Vagina (tissue), 2 donors: ENCODE results near the gene LIPG. TPM values are rescaled to one million over a fixed set of nuclear protein-coding genes. Genes with fewer than 3 reads are reported as not detected.

Source experiments
- DNase-seq, 2 donors: peaks; one replicate each; pipeline ENCODE4 v3.0.0-alpha.2; 2017; ENCODE audit errors: extremely low spot score in 2 of 2
- H3K27ac ChIP-seq: fragments of 200-600 bp; sonication (generic); one replicate; pipeline ENCODE4 v1.5.1; 2019
- H3K27me3 ChIP-seq: fragments of 200-600 bp; sonication (generic); one replicate; pipeline ENCODE4 v1.5.1; 2019
- H3K36me3 ChIP-seq, 2 donors: fragments of 200-600 bp; sonication (generic); one replicate each; pipeline ENCODE4 v1.5.1; 2017 to 2019
- H3K4me1 ChIP-seq: fragments of 200-600 bp; sonication (generic); one replicate; pipeline ENCODE4 v1.5.1; 2019
- H3K4me3 ChIP-seq, 2 donors: fragments of 200-600 bp; sonication (generic); 1 replicate in 1 of 2; 2 replicates in 1 of 2; pipeline ENCODE4 v1.5.1; 2016 to 2019
- H3K9me3 ChIP-seq: fragments of 200-600 bp; sonication (generic); one replicate; pipeline ENCODE4 v1.5.1; 2019
- POLR2A ChIP-seq, 2 donors: fragments of 450-650 bp; IDR thresholded peaks; one replicate each; pipeline ENCODE4 v1.6.1; 2017; ENCODE audit warnings: antibody characterized with exemption in 2 of 2, mild to moderate bottlenecking in 2 of 2, moderate library complexity in 2 of 2
- POLR2AphosphoS5 ChIP-seq, 2 donors: sonication (generic); formaldehyde crosslinking; IDR thresholded peaks; one replicate each; pipeline ENCODE4 v1.9.0; 2017; ENCODE audit warnings: antibody characterized with exemption in 2 of 2, mild to moderate bottlenecking in 2 of 2, low read depth in 1 of 2; ENCODE audit not compliant: insufficient read depth in 1 of 2
- intact Hi-C: fragments of 100-400 bp; cut with DNase I; formaldehyde crosslinking; loops from one replicate; pipeline ENCODE4 v1.15.1; 2023
- total RNA-seq: library from RNA; depleted of rRNA; stranded (reverse); fragments of >200 nt; gene quantifications from one replicate; pipeline ENCODE4 v1.2.3, GENCODE V29; 2016
- TF ChIP-seq, protein P1 (sequence below), 3 experiments: fragments of 450-650 bp in 2 of 3; fragments of 200-600 bp in 1 of 3; sonication (generic) in 1 of 3; IDR thresholded peaks; one replicate each; pipeline ENCODE4 v1.5.1; 2017 to 2019; ENCODE audit warnings: antibody characterized with exemption in 3 of 3, mild to moderate bottlenecking in 2 of 3, moderate library complexity in 2 of 3

LIPG gene
- total RNA-seq, 1 donor from 2014 or later, result 1.7 TPM

- intact Hi-C loops, result no loop called here
- no peaks in the 10 kb centered on the region for H3K9me3 ChIP-seq
- H3K4me3 ChIP-seq, result no peak overlapping the region
- H3K36me3 ChIP-seq, result no peaks in the 10 kb centered on the region
- peak in 1 of 2 donors; percentile 64 for DNase-seq
- H3K27ac ChIP-seq, result no peak overlapping the region
- peaks cover 14% of the 10 kb centered on the region for H3K4me1 ChIP-seq
- TF ChIP-seq POLR2AphosphoS5 (IDR thresholded peaks at IDR 0.05; ENCODE audit: insufficient read depth in 1 of 2, low read depth in 1 of 2) (no peak), POLR2A (IDR thresholded peaks at IDR 0.05) (no peak)
- TF ChIP-seq, protein P1, sequence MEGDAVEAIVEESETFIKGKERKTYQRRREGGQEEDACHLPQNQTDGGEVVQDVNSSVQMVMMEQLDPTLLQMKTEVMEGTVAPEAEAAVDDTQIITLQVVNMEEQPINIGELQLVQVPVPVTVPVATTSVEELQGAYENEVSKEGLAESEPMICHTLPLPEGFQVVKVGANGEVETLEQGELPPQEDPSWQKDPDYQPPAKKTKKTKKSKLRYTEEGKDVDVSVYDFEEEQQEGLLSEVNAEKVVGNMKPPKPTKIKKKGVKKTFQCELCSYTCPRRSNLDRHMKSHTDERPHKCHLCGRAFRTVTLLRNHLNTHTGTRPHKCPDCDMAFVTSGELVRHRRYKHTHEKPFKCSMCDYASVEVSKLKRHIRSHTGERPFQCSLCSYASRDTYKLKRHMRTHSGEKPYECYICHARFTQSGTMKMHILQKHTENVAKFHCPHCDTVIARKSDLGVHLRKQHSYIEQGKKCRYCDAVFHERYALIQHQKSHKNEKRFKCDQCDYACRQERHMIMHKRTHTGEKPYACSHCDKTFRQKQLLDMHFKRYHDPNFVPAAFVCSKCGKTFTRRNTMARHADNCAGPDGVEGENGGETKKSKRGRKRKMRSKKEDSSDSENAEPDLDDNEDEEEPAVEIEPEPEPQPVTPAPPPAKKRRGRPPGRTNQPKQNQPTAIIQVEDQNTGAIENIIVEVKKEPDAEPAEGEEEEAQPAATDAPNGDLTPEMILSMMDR (IDR thresholded peaks at IDR 0.05), result no peak
- H3K27me3 ChIP-seq, result no peaks in the 10 kb centered on the region
Observed at GRCh38 chr18:49617329-49617695, 55.5 kb downstream of the LIPG start.

DNA sequence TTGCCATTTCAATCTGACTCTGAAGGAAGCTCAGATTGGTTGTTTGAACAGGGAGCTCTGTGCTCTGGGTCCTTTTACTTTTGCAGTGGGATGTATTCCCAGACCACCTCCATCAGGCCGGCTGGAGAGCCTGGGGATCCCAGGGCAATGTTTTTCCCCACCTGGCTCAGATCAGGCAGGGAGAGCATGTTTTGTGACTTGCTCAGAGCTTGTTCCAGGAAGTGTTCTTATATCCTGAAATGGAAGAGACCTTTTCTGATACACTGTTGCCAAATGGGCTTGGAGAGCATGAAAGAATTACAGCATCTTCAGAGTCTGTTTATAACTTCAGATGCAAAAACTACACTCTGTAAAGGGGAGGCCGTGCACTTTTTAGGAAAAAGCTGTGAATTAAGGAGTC, 56.0 kb downstream of the LIPG start:
- H3K4me1 ChIP-seq, result peaks cover 14% of the 10 kb centered on the region
- H3K27ac ChIP-seq, result no peak overlapping the region
- TF ChIP-seq, protein P1 (IDR thresholded peaks at IDR 0.05), result no peak
- no peak for TF ChIP-seq POLR2AphosphoS5 (IDR thresholded peaks at IDR 0.05; ENCODE audit: insufficient read depth in 1 of 2, low read depth in 1 of 2)
- no peak for TF ChIP-seq POLR2A (IDR thresholded peaks at IDR 0.05)
- H3K27me3 ChIP-seq, result no peaks in the 10 kb centered on the region
- DNase-seq, result peak in 1 of 2 donors; percentile 64
- intact Hi-C loops, result no loop called here
- no peaks in the 10 kb centered on the region for H3K9me3 ChIP-seq
- H3K4me3 ChIP-seq, result no peak overlapping the region
- H3K36me3 ChIP-seq, result no peaks in the 10 kb centered on the region

- H3K27me3 ChIP-seq, result no peaks in the 10 kb centered on the region
- intact Hi-C loops, result no loop called here
- TF ChIP-seq POLR2AphosphoS5 (IDR thresholded peaks at IDR 0.05; ENCODE audit: insufficient read depth in 1 of 2, low read depth in 1 of 2) (no peak), POLR2A (IDR thresholded peaks at IDR 0.05) (no peak)
- TF ChIP-seq, protein P1 (IDR thresholded peaks at IDR 0.05), result no peak
- no peak overlapping the region for H3K4me3 ChIP-seq
- H3K36me3 ChIP-seq, result no peaks in the 10 kb centered on the region
- peaks cover 14% of the 10 kb centered on the region for H3K4me1 ChIP-seq
- peak in 1 of 2 donors; percentile 55 for DNase-seq
- H3K27ac ChIP-seq, result no peak overlapping the region
- H3K9me3 ChIP-seq, result no peaks in the 10 kb centered on the region
Observed at GRCh38 chr18:49618742-49619681, 57.2 kb downstream of the LIPG start.

GRCh38 chr18:49619801-49620200, 57.9 kb downstream of the LIPG start:
- Histone ChIP-seq H3K36me3 (no peaks in the 10 kb centered on the region), H3K4me3 (no peak overlapping the region), H3K27ac (no peak overlapping the region), H3K4me1 (peaks cover 14% of the 10 kb centered on the region), H3K9me3 (no peaks in the 10 kb centered on the region), H3K27me3 (no peaks in the 10 kb centered on the region)
- intact Hi-C loops, result no loop called here
- no peak for TF ChIP-seq POLR2A (IDR thresholded peaks at IDR 0.05)
- TF ChIP-seq, protein P1 (IDR thresholded peaks at IDR 0.05), result no peak
- no peak for TF ChIP-seq POLR2AphosphoS5 (IDR thresholded peaks at IDR 0.05; ENCODE audit: insufficient read depth in 1 of 2, low read depth in 1 of 2)
- DNase-seq, result peak in 1 of 2 donors; percentile 55

DNA sequence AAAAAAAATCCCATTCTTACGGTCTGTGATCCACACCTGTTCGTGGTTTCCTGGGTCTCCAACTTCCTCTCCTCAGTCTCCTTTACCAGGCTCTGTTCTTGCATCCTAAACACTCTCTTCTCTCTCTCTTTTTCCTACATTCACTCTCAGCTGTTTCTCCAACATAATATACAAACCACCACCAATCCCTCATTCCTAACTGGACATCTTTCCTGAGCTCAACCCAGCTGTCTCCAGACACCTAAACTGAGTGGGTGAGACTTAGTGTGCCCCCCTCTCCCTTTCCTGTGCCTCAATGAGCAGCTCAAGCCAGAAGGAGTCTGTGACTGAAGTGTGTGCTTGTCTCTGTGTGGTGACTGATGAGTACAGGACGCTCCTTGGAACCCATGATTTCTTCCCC, 59.4 kb downstream of the LIPG start:
- TF ChIP-seq, protein P1 (IDR thresholded peaks at IDR 0.05), result no peak
- no peak for TF ChIP-seq POLR2A (IDR thresholded peaks at IDR 0.05)
- TF ChIP-seq POLR2AphosphoS5 (IDR thresholded peaks at IDR 0.05; ENCODE audit: insufficient read depth in 1 of 2, low read depth in 1 of 2), result no peak
- Histone ChIP-seq H3K4me3 (no peak overlapping the region), H3K27me3 (no peaks in the 10 kb centered on the region), H3K36me3 (no peaks in the 10 kb centered on the region), H3K4me1 (peaks cover 14% of the 10 kb centered on the region), H3K9me3 (no peaks in the 10 kb centered on the region), H3K27ac (no peak overlapping the region)
- peak in 1 of 2 donors; percentile 25 for DNase-seq
- intact Hi-C loops, result no loop called here
